ENCODE data around the gene KCNG4.

The KCNG4 gene

GRCh38 chr16:84239909-84240308 is at the start of gene KCNG4:
KCNG4 (minus strand) TSS chr16:84240012; CDS start chr16:84237485, 2,527 bp downstream.
- DNase-seq: no peak

- no peak for DNase-seq
These were observed 49.1 kb upstream of the KCNG4 start for GRCh38 chr16:84288902-84289301.

GRCh38 chr16:84286578-84287240 is 46.9 kb upstream of the KCNG4 start:
- no peak for DNase-seq

- no peak for DNase-seq
These were observed 44.4 kb upstream of the KCNG4 start for GRCh38 chr16:84284154-84284722.

GRCh38 chr16:84283314-84284153 is 43.7 kb upstream of the KCNG4 start:
- DNase-seq: no peak

- DNase-seq: no peak
These were observed 42.7 kb upstream of the KCNG4 start for GRCh38 chr16:84282533-84282932.

GRCh38 chr16:84281074-84281473 is 41.3 kb upstream of the KCNG4 start:
- no peak for DNase-seq

GRCh38 chr16:84279881-84280280 is 40.1 kb upstream of the KCNG4 start:
- no peak for DNase-seq

GRCh38 chr16:84278968-84279367 is 39.2 kb upstream of the KCNG4 start:
- DNase-seq: no peak

- no peak for DNase-seq
These were observed 38.5 kb upstream of the KCNG4 start for GRCh38 chr16:84278333-84278732.

- peak; percentile 14 for DNase-seq
These were observed 37.5 kb upstream of the KCNG4 start for GRCh38 chr16:84277244-84277823.

- DNase-seq: no peak
These were observed 35.9 kb upstream of the KCNG4 start for GRCh38 chr16:84275585-84276151.

- no peak for DNase-seq
These were observed 34.7 kb upstream of the KCNG4 start for GRCh38 chr16:84274515-84274914.

- DNase-seq: no peak
These were observed 33.0 kb upstream of the KCNG4 start for GRCh38 chr16:84272740-84273320.

- DNase-seq: no peak
These were observed 32.1 kb upstream of the KCNG4 start for GRCh38 chr16:84271866-84272265.

- no peak for DNase-seq
These were observed 31.2 kb upstream of the KCNG4 start for GRCh38 chr16:84271037-84271436.

GRCh38 chr16:84270531-84270930 is 30.7 kb upstream of the KCNG4 start:
- DNase-seq: no peak

GRCh38 chr16:84270071-84270470 is 30.3 kb upstream of the KCNG4 start:
- DNase-seq: no peak

GRCh38 chr16:84268291-84269040 is 28.7 kb upstream of the KCNG4 start:
- DNase-seq: no peak

- DNase-seq: no peak
These were observed 27.6 kb upstream of the KCNG4 start for GRCh38 chr16:84267380-84267779.

- peak; percentile 71 for DNase-seq
These were observed 26.6 kb upstream of the KCNG4 start for GRCh38 chr16:84266451-84266850.

- no peak for DNase-seq
These were observed 23.1 kb upstream of the KCNG4 start for GRCh38 chr16:84262939-84263338.
